ENCODE data around the gene CRACR2A. TPM values are rescaled to one million over a fixed set of nuclear protein-coding genes. Genes with fewer than 3 reads are reported as not detected.

The CRACR2A gene
- total and polyA plus RNA-seq, 2 donors from 2014 or later = 0.22 to 6.1 TPM

GRCh38 chr12:3604748-3605586 is 147.9 kb downstream of the CRACR2A start:
- H3K9ac ChIP-seq (ENCODE audit: low read length in 3 of 3) = no peak overlapping the region
- H3K27ac ChIP-seq (ENCODE audit: low read depth in 2 of 2, low read length in 2 of 2) = no peak overlapping the region
- no peaks in the 10 kb centered on the region for H3K4me1 ChIP-seq (ENCODE audit: control insufficient read depth in 2 of 3, insufficient read depth in 2 of 3, low read depth in 1 of 3, low read length in 3 of 3)
- intact Hi-C loops (cut with DNase I) = no loop called here
- no peaks in the 10 kb centered on the region for H3K9me3 ChIP-seq (ENCODE audit: control insufficient read depth in 2 of 3, insufficient read depth in 1 of 3, low read length in 3 of 3)
- peak in 2 of 5 donors; percentile 30 to 40 for DNase-seq
- no peak overlapping the region for H3K4me3 ChIP-seq (ENCODE audit: low read length in 3 of 3)
- TF ChIP-seq, protein P1, sequence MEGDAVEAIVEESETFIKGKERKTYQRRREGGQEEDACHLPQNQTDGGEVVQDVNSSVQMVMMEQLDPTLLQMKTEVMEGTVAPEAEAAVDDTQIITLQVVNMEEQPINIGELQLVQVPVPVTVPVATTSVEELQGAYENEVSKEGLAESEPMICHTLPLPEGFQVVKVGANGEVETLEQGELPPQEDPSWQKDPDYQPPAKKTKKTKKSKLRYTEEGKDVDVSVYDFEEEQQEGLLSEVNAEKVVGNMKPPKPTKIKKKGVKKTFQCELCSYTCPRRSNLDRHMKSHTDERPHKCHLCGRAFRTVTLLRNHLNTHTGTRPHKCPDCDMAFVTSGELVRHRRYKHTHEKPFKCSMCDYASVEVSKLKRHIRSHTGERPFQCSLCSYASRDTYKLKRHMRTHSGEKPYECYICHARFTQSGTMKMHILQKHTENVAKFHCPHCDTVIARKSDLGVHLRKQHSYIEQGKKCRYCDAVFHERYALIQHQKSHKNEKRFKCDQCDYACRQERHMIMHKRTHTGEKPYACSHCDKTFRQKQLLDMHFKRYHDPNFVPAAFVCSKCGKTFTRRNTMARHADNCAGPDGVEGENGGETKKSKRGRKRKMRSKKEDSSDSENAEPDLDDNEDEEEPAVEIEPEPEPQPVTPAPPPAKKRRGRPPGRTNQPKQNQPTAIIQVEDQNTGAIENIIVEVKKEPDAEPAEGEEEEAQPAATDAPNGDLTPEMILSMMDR (IDR thresholded peaks at IDR 0.05; ENCODE audit: borderline replicate concordance, extremely low read depth, insufficient read depth) = no peak
- no peaks in the 10 kb centered on the region for H3K27me3 ChIP-seq (ENCODE audit: control insufficient read depth, insufficient read depth, low read length)
- no peak for FAIRE-seq
- H3K36me3 ChIP-seq (ENCODE audit: control insufficient read depth in 2 of 3, insufficient read depth in 3 of 3, low read length in 3 of 3) = no peaks in the 10 kb centered on the region

DNA sequence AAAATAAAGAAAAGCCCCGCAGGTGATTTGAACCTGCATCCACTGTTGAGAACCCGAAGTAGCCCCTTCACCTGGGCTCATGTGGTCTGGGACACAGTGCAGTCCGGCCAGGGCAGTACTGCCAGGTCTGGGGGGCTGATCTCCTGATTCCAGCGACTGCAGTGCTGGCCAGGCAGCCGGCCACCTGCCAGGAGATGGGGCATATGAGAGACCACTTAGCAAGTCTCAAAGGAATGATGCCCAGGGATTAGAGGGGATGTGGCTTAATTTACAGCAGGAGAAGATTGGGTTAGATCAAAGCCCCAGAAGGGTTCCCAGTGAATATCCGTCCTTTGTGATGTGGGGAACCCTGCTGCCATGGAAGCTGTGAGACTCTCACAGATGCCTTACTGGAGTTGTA is 148.6 kb downstream of the CRACR2A start:
- Histone ChIP-seq H3K4me3 (ENCODE audit: low read length in 3 of 3) (no peak overlapping the region), H3K27me3 (ENCODE audit: control insufficient read depth, insufficient read depth, low read length) (no peaks in the 10 kb centered on the region), H3K9me3 (ENCODE audit: control insufficient read depth in 2 of 3, insufficient read depth in 1 of 3, low read length in 3 of 3) (no peaks in the 10 kb centered on the region), H3K4me1 (ENCODE audit: control insufficient read depth in 2 of 3, insufficient read depth in 2 of 3, low read depth in 1 of 3, low read length in 3 of 3) (no peaks in the 10 kb centered on the region), H3K36me3 (ENCODE audit: control insufficient read depth in 2 of 3, insufficient read depth in 3 of 3, low read length in 3 of 3) (no peaks in the 10 kb centered on the region), H3K9ac (ENCODE audit: low read length in 3 of 3) (no peak overlapping the region), H3K27ac (ENCODE audit: low read depth in 2 of 2, low read length in 2 of 2) (no peak overlapping the region)
- TF ChIP-seq, protein P1 (IDR thresholded peaks at IDR 0.05; ENCODE audit: borderline replicate concordance, extremely low read depth, insufficient read depth) = no peak
- DNase-seq = no peak
- no peak for FAIRE-seq
- intact Hi-C loops (cut with DNase I) = no loop called here

DNA sequence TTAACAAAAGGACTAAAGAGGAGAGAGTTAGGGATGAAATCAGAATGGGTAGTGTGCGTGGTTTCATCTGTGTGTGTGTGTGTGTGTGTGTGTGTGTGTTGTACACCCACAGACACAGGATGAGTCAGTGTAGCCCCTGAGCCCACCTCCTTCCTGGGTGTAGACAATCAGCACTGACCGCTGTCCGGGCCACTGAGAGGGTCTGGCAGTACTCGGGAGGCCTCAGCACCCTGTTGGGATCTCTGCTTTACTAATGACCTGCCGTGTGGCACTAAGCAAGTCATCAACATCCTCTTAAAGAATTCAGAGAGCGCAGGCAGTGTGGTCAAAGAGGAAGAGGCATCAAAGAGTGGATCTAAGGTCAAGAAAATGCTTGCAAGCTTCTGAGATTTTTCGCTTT is 149.3 kb downstream of the CRACR2A start:
- Histone ChIP-seq H3K4me1 (ENCODE audit: control insufficient read depth in 2 of 3, insufficient read depth in 2 of 3, low read depth in 1 of 3, low read length in 3 of 3) (no peaks in the 10 kb centered on the region), H3K27ac (ENCODE audit: low read depth in 2 of 2, low read length in 2 of 2) (no peak overlapping the region), H3K36me3 (ENCODE audit: control insufficient read depth in 2 of 3, insufficient read depth in 3 of 3, low read length in 3 of 3) (no peaks in the 10 kb centered on the region), H3K4me3 (ENCODE audit: low read length in 3 of 3) (no peak overlapping the region), H3K9ac (ENCODE audit: low read length in 3 of 3) (no peak overlapping the region), H3K27me3 (ENCODE audit: control insufficient read depth, insufficient read depth, low read length) (no peaks in the 10 kb centered on the region), H3K9me3 (ENCODE audit: control insufficient read depth in 2 of 3, insufficient read depth in 1 of 3, low read length in 3 of 3) (no peaks in the 10 kb centered on the region)
- DNase-seq = no peak
- intact Hi-C loops (cut with DNase I) = no loop called here
- no peak for FAIRE-seq
- TF ChIP-seq, protein P1 (IDR thresholded peaks at IDR 0.05; ENCODE audit: borderline replicate concordance, extremely low read depth, insufficient read depth) = no peak
